GM18511 (cell line): ENCODE measurements around the gene ATP6V0E2.
"Not testable (repeated sequence)": the region's sequence is repeated elsewhere in the genome, so short reads cannot be mapped to it uniquely, and the experiment has no call there.

Experiments used
- ATAC-seq: cut with Tn5 transposase; IDR thresholded peaks from one replicate; pipeline ENCODE4 v1.9.1; 2021; ENCODE audit warnings: mild to moderate bottlenecking, moderate library complexity; ENCODE audit not compliant: unreplicated experiment

The ATP6V0E2 gene

DNA sequence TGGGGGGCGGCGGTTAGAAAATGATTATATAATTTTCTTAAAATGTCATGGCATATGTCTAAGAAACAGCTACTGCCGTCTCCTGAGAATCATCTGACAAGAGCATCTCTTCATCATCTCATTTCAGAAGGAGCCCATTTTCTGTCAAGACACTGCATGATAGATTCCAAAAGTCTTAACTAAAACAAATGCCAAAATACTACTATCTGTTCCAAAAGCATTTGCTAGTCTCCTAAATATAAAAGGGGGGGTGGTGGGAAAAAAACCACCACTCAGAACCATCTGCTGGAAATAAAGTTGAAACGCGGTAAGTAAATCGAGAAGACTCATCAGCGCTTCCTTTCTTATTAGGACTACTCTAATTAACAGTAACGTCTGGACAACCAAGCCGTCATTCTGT lies 36.5 kb downstream of the ATP6V0E2 start:
- ATAC-seq, result not testable (repeated sequence)

DNA sequence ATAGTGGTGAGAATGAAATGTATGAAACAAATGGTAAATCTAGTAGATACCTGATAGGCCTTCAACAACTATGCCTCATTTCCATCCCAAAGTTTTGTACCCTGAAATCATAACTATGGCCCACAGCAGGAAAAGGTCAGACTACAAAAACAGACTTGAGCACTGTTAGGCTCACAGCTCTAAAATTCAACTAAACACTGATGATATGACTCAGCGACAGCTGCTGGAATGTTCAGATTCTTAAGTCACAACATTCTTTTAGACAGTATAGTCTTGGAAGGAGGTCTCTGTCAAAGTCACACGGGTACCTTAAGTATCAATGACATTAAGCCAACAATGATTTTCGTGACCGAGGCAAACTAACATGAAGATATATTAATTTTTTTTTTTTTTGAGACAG lies 38.4 kb downstream of the ATP6V0E2 start:
- ATAC-seq, result not testable (repeated sequence)

DNA sequence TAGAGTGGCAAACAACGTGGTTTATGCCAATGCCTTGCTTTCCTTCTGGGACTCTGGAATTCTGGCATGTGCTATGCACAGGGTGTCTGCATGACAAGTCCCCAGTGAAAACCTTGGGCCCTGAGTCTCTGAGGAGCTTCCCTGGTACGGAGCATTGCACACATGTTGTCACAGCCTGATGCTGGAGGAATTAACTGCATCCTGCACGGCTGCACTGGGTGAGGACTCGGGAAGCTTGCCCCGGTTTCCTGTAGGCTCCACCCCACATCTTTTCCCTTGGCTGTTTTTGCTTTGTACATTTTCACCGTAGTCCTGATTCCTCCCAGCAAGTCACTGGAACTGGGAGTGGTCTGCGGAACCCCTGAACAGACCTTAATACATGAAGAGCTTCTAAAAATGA lies 52.6 kb downstream of the ATP6V0E2 start:
- not testable (repeated sequence) for ATAC-seq
